CD14-positive monocyte (primary cell): Measurements from ENCODE around the gene CDK5RAP3. TPM values are rescaled to one million over a fixed set of nuclear protein-coding genes. Genes with fewer than 3 reads are reported as not detected.
A peak's percentile ranks its signal among the peaks of the same experiment; 100 is the strongest.

Experiments used
- DNase-seq, 3 donors: peaks; one replicate each; pipeline ENCODE4 v3.0.0-alpha.2; 2011 to 2022
- H2AFZ ChIP-seq: 2 replicates; pipeline ENCODE4 v1.6.0; 2012; ENCODE audit warnings: mild to moderate bottlenecking, low read depth, low read length, inconsistent platforms; ENCODE audit not compliant: insufficient read depth, poor library complexity, severe bottlenecking
- H3K27ac ChIP-seq, 2 donors: 1 replicate in 1 of 2; 2 replicates in 1 of 2; pipeline ENCODE4 v1.5.1; 2012 to 2013; ENCODE audit warnings: low read length in 2 of 2, control low read depth in 1 of 2, inconsistent platforms in 1 of 2, low read depth in 1 of 2, mild to moderate bottlenecking in 1 of 2
- H3K27me3 ChIP-seq, 2 donors: one replicate each; pipeline versions ENCODE4 v1.6.0 to v1.6.1; 2011 to 2013; ENCODE audit warnings: low read length in 2 of 2; ENCODE audit not compliant: control insufficient read depth in 2 of 2, insufficient read depth in 2 of 2
- H3K36me3 ChIP-seq, 2 donors: replicated peaks in 1 of 2; 1 replicate in 1 of 2; 2 replicates in 1 of 2; pipeline versions ENCODE4 v1.5.1 to v1.6.1; 2012 to 2013; ENCODE audit warnings: low read length in 2 of 2, control low read depth in 1 of 2, inconsistent platforms in 1 of 2, mild to moderate bottlenecking in 1 of 2; ENCODE audit not compliant: insufficient read depth in 2 of 2, control insufficient read depth in 1 of 2
- H3K4me1 ChIP-seq, 2 donors: 1 replicate in 1 of 2; 2 replicates in 1 of 2; pipeline versions ENCODE4 v1.5.1 to v1.6.1; 2012 to 2013; ENCODE audit warnings: low read length in 2 of 2, control low read depth in 1 of 2, inconsistent platforms in 1 of 2, mild to moderate bottlenecking in 1 of 2, moderate library complexity in 1 of 2; ENCODE audit not compliant: insufficient read depth in 2 of 2, control insufficient read depth in 1 of 2
- H3K4me2 ChIP-seq: replicated peaks from 2 replicates; pipeline ENCODE3; 2012; ENCODE audit warnings: low read length, moderate library complexity, mild to moderate bottlenecking; ENCODE audit not compliant: poor library complexity, severe bottlenecking; ENCODE audit errors: extremely low read depth
- H3K4me3 ChIP-seq, 3 experiments: fragments of 200-600 bp in 1 of 3; sonication (generic) in 1 of 3; replicated peaks in 1 of 3; 1 replicate in 2 of 3; 2 replicates in 1 of 3; pipeline ENCODE4 v1.5.1; 2011 to 2013; ENCODE audit warnings: low read length in 3 of 3, mild to moderate bottlenecking in 3 of 3, control low read depth in 2 of 3, low read depth in 2 of 3, inconsistent platforms in 1 of 3, moderate library complexity in 1 of 3
- H3K79me2 ChIP-seq: 2 replicates; pipeline ENCODE4 v1.6.0; 2012; ENCODE audit warnings: mild to moderate bottlenecking, control low read depth, inconsistent platforms, low read length, moderate library complexity; ENCODE audit not compliant: insufficient read depth
- H3K9ac ChIP-seq: 2 replicates; pipeline ENCODE4 v1.6.0; 2017; ENCODE audit warnings: low read length, mild to moderate bottlenecking; ENCODE audit not compliant: insufficient read depth, poor library complexity, severe bottlenecking
- H3K9me3 ChIP-seq, 2 donors: replicated peaks in 1 of 2; 1 replicate in 1 of 2; 2 replicates in 1 of 2; pipeline versions ENCODE4 v1.5.1 to v1.6.1; 2012 to 2013; ENCODE audit warnings: low read length in 2 of 2, control low read depth in 1 of 2; ENCODE audit not compliant: control insufficient read depth in 1 of 2, insufficient read depth in 1 of 2
- H4K20me1 ChIP-seq: 2 replicates; pipeline ENCODE4 v1.6.0; 2012; ENCODE audit warnings: mild to moderate bottlenecking, low read length, control low read depth, moderate library complexity; ENCODE audit not compliant: insufficient read depth
- H3K27ac Mint-ChIP-seq, 7 donors: one replicate each; pipeline ENCODE4 v1.8.0; 2020; ENCODE audit warnings: mild to moderate bottlenecking in 7 of 7, mixed read lengths in 7 of 7, moderate library complexity in 6 of 7, inconsistent platforms in 2 of 7
- H3K27me3 Mint-ChIP-seq, 3 donors: one replicate each; pipeline ENCODE4 v1.8.0; 2021 to 2022; ENCODE audit warnings: low read depth in 3 of 3, mild to moderate bottlenecking in 3 of 3, mixed read lengths in 3 of 3, moderate library complexity in 3 of 3, inconsistent platforms in 1 of 3
- H3K36me3 Mint-ChIP-seq, 2 donors: one replicate each; pipeline ENCODE4 v1.8.0; 2020; ENCODE audit warnings: mixed read lengths in 2 of 2, inconsistent platforms in 1 of 2, mild to moderate bottlenecking in 1 of 2
- H3K4me1 Mint-ChIP-seq: one replicate; pipeline ENCODE4 v1.8.0; 2020; ENCODE audit warnings: mild to moderate bottlenecking, mixed read lengths
- H3K4me3 Mint-ChIP-seq, 2 donors: one replicate each; pipeline ENCODE4 v1.8.0; 2020; ENCODE audit warnings: mild to moderate bottlenecking in 2 of 2, mixed read lengths in 2 of 2, moderate library complexity in 1 of 2
- H3K9me3 Mint-ChIP-seq, 7 donors: one replicate each; pipeline ENCODE4 v1.8.0; 2020 to 2022; ENCODE audit warnings: mixed read lengths in 7 of 7, mild to moderate bottlenecking in 6 of 7, moderate library complexity in 6 of 7, inconsistent platforms in 2 of 7
- CTCF ChIP-seq: fragments of 200-600 bp; IDR thresholded peaks from one replicate; pipeline ENCODE4 v1.8.0; 2022; ENCODE audit warnings: antibody characterized with exemption, mild to moderate bottlenecking
- WGBS: methylation state at CpG from one replicate; pipeline ENCODE4 v1.1.5; 2013; ENCODE audit warnings: missing lambda C conversion rate; ENCODE audit not compliant: insufficient coverage; 5-methylcytosine and 5-hydroxymethylcytosine counted together
- intact Hi-C, 2 donors: fragments of 100-400 bp; cut with micrococcal nuclease; formaldehyde crosslinking; loops; one replicate each; pipeline versions ENCODE4 v1.15.0 to v1.15.1; 2023
- polyA plus RNA-seq, 3 donors: library from polyadenylated mRNA; depleted of rRNA in 1 of 3; unstranded in 2 of 3; stranded (reverse) in 1 of 3; fragments of 300-500 nt in 2 of 3; fragments of >200 nt in 1 of 3; fragmentation: Illumina TruSeq in 2 of 3; gene quantifications; 1 replicate in 2 of 3; 2 replicates in 1 of 3; pipeline ENCODE4 v1.2.3, GENCODE V29; 2012 to 2021

The CDK5RAP3 gene
- polyA plus RNA-seq, 3 donors: 86.1 to 782 (median 94.4) TPM

- Histone ChIP-seq H3K4me2 (peak overlapping the region; percentile 88), H3K79me2 (peaks cover 8% of the 10 kb centered on the region), H4K20me1 (no peaks in the 10 kb centered on the region), H2AFZ (no peak overlapping the region), H3K36me3 (peaks cover 0 to 2% of the 10 kb centered on the region in 2 donors), H3K27ac (no peak overlapping the region), H3K27me3 (no peaks in the 10 kb centered on the region), H3K4me3 (peak overlapping the region in 1 of 3 experiments; percentile 89), H3K9me3 (no peaks in the 10 kb centered on the region), H3K9ac (no peak overlapping the region), H3K4me1 (peaks cover 47 to 63% of the 10 kb centered on the region in 2 donors)
- H3K9me3 Mint-ChIP-seq: peaks cover 0 to 5% (median 1%) of the 10 kb centered on the region in 7 donors
- peak overlapping the region; percentile 81 to 93 for H3K4me3 Mint-ChIP-seq
- peaks cover 13 to 20% of the 10 kb centered on the region in 2 donors for H3K36me3 Mint-ChIP-seq
- no peak overlapping the region for H3K27ac Mint-ChIP-seq
- H3K27me3 Mint-ChIP-seq: peaks cover 0 to 4% (median 0%) of the 10 kb centered on the region in 3 donors
- intact Hi-C loops: loop anchor here in 1 of 2 donors (10.0 kb wide), 1 partner anchor 48 kb away; the partner anchor contains the start of gene SP2
- H3K4me1 Mint-ChIP-seq: peaks cover 65% of the 10 kb centered on the region
- no peak for TF ChIP-seq CTCF
- no peak for DNase-seq
- WGBS: 100% methylated on average over 1 of the region's 6 CpGs
Measured at GRCh38 chr17:47942568-47942967, 28.3 kb upstream of the CDK5RAP3 start.

GRCh38 chr17:47945080-47945479 is 25.8 kb upstream of the CDK5RAP3 start:
- Histone ChIP-seq H3K9me3 (no peaks in the 10 kb centered on the region), H4K20me1 (no peaks in the 10 kb centered on the region), H3K4me3 (peak overlapping the region in 1 of 3 experiments; percentile 32), H3K36me3 (peaks cover 5 to 13% of the 10 kb centered on the region in 2 donors), H2AFZ (peak overlapping the region; percentile 44), H3K4me1 (peaks cover 59 to 77% of the 10 kb centered on the region in 2 donors), H3K79me2 (peaks cover 8% of the 10 kb centered on the region), H3K27ac (peak overlapping the region; percentile 59 to 79), H3K4me2 (peak overlapping the region; percentile 19), H3K27me3 (no peaks in the 10 kb centered on the region), H3K9ac (no peak overlapping the region)
- Mint-ChIP-seq H3K36me3 (peaks cover 20 to 31% of the 10 kb centered on the region in 2 donors), H3K4me1 (peaks cover 68% of the 10 kb centered on the region), H3K27me3 (peaks cover 0 to 3% (median 0%) of the 10 kb centered on the region in 3 donors), H3K27ac (peak overlapping the region in 6 of 7 donors; percentile 49 to 90 (median 86)), H3K4me3 (peak overlapping the region in 1 of 2 donors; percentile 48), H3K9me3 (peaks cover 0 to 5% (median 1%) of the 10 kb centered on the region in 7 donors)
- DNase-seq: peak; percentile 15 to 58 (median 50)
- WGBS: 75% methylated on average over 4 of the region's 8 CpGs
- TF ChIP-seq CTCF: no peak
- intact Hi-C loops: loop anchor here in 1 of 2 donors (10.0 kb wide), 1 partner anchor 50 kb away; the partner anchor contains the start of gene SP2
